NCI-H1417 (cell line): Measurements from ENCODE around the gene MARCHF10.
"Not testable (repeated sequence)": the region's sequence is repeated elsewhere in the genome, so short reads cannot be mapped to it uniquely, and the experiment has no call there.

Experiments
- DNase-seq, 3 experiments: peaks; one replicate each; lab custom pipeline; 2025; lab: John Stamatoyannopoulos, UW

Gene MARCHF10, protein sequence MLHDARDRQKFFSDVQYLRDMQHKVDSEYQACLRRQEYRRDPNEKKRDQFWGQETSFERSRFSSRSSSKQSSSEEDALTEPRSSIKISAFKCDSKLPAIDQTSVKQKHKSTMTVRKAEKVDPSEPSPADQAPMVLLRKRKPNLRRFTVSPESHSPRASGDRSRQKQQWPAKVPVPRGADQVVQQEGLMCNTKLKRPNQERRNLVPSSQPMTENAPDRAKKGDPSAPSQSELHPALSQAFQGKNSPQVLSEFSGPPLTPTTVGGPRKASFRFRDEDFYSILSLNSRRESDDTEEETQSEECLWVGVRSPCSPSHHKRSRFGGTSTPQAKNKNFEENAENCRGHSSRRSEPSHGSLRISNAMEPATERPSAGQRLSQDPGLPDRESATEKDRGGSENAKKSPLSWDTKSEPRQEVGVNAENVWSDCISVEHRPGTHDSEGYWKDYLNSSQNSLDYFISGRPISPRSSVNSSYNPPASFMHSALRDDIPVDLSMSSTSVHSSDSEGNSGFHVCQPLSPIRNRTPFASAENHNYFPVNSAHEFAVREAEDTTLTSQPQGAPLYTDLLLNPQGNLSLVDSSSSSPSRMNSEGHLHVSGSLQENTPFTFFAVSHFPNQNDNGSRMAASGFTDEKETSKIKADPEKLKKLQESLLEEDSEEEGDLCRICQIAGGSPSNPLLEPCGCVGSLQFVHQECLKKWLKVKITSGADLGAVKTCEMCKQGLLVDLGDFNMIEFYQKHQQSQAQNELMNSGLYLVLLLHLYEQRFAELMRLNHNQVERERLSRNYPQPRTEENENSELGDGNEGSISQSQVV

DNA sequence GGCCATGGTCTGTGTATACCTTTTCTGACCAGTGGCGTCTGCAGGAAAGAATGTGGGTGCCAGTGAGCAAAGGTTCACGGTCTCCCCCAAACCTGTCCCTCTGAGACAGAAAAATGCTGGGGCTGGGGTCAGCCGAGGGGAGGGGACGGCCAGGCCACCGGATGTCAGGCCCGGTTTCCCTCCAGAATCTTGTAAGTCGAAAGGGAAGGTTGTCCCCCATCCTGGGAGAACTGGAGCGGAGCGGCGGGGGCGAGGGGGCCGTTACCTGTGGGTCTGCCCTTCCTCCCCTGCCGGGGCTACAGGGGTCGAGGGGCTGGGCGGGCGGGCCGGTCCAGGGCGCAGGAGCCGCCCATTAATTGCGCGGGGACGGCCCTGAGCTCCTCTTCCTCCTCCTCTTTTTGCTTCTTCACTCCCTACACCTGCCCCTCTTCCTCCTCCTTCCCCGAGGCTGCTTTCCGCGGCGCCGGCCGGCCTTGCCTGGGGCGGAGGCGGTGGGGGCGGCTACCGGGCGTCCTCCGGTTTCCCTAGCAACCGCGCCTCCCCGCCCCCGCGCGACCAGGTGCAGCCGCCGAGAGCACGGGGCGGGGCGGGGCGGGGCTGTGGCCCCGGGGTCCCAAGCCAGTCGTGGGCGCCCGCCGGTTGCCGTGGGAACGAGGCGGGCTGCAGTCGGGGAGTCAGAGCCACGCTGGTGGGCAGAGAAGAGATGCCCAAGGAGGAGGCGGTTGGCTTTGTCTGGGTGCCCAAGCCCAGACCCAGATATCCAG is at the start of gene MARCHF10:
Gene MARCHF10, minus strand, starts transcription at position 503 of the 764 bp plus-strand sequence. CDS start 6,579 bp downstream, outside the sequence.
- peak; percentile 86 to 93 (median 93) for DNase-seq

DNA sequence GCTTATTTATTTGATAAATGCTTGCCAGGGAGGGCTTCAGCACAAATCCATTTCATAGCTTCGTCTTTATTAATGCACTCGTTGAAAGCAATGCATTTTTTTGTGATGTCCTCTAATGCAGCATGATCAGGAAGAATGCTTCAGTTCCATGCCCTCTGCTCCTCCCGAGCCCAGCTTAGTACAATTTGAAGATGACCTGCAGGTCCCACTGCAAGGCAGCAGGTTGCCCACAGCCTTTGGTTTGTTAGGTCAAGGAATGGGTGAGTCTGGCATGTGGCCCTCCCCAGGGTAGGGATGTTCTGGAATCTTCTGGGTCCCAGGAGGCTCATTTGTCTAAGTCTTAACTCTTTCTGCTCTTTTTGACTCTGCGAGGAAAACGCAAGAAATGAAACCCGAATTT is 49.4 kb upstream of the MARCHF10 start:
- DNase-seq = no peak

DNA sequence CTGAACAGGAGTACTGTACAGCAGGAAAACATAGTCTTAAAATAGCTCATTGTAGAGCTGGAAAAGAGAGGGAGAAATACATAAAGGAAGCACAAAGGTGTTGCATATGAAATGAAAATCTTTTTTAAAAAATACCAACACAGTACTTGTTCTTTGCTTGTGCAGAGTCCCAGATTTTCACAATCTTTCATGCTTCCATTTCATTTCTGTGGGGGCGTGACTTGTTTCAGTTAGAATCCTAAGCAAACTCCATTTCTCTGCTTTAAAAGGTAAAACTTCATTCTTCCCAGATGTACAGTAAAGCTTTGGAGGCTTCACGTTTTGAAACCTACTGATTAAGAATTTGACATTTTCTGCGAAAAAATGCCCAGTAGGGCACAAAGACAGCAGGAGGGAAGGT is 48.5 kb upstream of the MARCHF10 start:
- no peak for DNase-seq

DNA sequence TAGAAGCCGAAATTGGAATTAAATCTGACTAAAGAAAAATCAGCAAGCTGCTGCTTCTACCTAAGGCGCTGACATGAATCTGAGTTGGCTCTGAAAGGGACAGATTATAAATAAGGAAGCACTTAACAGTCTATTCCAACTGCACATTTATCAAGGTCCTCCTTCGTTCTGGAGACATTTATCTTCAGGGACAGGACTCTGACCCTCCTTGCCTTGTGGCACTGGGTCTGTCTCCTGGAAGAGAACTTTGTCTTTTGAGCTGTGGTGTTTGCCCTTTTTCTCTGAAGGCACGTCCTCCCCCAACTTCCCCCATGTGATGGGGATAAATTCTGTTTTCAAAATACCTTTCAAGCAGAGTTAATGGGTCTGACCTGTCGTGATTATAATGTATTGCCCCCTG is 47.0 kb upstream of the MARCHF10 start:
- DNase-seq = no peak

DNA sequence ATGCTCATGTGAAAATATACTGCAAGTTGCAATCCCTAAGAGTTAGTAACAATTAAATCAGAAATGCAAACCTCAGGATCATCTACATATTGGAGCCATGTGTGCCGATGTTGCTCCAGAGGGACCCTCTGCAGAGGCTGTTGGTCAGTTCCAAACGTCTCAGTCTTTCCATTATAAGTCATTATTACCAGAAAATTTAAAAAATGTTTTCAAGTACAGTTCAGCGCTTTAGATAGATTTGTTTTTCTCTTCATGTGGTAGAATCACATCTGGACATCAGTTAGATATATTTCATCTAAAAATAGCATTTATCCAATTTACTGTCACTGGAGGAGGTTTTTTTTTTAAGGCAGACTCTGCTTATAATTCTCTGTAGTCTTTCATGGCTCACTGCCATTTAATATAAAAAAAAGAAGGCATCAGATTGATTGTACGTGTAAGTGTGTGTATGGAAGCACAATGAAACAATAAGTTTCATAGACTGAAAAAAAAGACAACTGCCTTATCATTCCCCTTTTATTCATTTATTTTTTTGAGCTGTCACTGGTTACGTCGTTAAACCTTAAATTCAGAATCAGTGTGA is 46.1 kb upstream of the MARCHF10 start:
- no peak for DNase-seq

DNA sequence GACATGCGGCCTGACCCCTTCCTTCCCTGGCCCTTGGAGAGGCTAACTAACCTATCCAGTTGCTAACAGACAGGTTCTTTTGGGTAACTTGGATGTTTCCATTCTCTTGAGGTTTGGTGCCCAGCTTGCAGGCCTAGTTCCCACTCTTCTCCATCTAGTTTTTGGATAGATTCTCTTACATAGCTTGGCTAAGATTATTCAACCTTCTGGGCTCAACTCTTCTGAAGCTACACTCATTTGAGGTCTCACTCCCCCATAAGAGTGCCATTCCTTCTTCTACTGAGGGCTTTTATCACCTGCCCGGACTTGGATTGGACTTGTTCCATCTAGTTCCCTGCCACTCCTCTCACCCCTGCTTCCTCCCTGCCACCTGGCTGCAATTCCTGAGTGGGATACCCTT is 44.1 kb upstream of the MARCHF10 start:
- no peak for DNase-seq

DNA sequence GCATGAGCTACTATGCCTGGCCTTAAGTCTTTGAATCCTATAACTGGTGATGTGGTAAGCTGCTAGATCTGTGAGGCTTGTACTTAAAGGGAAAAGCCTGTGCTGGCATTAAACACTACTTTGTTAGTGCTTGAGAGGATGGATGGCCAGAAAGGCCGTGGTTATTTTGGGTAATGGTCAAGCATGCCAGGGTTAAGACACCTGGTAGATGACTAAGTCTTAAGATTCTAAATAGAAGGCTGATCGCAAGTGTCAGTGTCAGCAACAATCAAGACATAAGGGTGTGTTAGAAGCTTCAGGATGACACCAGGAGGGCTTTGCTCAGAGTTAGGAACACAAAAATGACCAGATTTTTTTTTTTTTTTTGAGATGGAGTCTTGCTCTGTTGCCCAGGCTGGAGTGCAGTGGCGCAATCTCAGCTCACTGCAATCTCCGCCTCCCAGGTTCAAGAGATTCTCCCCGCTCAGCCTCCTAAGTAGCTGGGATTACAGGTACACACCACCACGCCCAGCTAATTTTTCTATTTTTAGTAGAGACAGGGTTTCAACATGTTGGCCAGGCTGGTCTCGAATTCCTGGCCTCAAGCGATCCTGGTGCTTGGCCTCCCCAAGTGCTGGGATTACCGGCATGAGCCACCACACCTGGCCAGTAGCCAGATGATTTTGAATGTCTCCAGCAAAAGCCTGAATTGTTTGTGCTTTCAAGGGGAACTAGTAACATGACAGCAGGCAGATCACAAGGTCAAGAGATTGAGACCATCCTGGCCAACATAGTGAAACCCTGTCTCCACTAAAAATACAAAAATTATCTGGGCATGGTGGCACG is 41.7 kb upstream of the MARCHF10 start:
- not testable (repeated sequence) for DNase-seq

DNA sequence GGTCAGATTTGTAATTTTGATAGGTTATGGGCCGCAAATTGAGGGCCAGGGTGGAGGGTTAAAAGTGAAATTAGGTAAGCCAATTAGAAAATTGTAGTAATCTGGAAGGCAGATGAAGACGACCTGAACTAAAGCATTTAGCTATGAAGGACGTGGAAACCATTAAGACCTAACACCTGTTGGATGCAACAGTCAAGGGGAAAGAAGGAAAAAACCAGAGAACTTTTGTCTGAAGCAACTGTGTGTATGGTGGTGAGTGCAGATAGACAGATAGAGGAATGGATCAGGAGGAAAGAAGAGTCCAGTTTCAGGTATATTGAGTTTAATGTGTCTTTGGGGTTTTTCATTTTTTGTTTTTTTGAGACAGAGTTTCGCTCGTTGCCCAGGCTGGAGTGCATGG is 40.2 kb upstream of the MARCHF10 start:
- no peak for DNase-seq

DNA sequence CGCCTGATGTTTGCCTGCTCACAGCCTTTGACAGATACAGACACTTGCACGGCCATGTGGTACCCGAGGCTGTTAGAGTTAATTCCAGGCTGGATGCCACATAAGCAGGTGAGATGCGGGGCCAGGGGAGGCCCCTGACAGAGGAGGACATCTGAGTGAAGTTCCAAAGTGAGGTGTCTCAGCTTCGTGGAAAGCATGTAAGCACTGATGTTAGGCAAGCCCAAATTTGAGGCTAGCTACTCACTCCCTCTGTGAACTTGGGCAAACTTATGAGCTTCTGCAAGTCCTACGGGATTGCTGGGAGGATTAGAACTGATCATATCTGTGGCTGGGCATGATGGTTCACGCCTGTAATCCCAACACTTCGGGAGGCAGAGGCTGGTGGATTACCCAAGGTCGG is 39.3 kb upstream of the MARCHF10 start:
- no peak for DNase-seq

DNA sequence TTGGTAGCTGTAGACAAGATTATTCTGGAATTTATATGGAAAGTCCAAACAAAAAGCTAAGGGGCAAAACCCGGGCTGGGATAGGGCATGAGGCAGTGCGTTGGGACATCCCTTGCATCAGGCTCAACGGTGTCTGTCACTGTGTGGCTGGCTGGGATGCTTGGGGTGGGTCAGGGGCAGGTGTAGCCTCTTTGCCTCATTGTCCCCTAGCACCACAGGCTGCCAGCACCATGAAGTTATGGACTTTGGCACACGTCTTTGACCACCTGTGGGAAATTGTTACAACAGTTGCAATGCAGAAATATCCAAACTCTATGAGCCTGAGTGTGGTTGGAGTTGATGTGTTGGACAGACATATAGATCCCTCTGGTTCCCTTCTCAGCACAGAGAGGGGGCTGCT is 32.8 kb upstream of the MARCHF10 start:
- no peak for DNase-seq

DNA sequence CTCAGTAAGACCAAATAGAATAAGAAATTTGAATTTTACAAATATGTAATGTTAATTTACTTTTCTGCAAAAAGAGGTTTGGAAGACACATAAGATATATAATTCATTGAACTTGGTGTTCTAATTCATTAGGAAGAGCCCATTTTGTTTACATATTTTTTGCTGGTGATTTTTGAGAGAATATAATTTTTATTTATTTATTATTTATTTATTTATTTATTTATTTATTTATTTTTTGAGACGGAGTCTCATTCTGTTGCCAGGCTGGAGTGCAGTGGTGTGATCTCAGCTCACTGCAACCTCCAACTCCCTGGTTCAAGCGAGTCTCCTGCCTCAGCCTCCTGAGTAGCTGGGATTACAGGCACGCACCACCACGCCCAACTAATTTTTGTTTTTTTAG is 25.7 kb upstream of the MARCHF10 start:
- DNase-seq = not testable (repeated sequence)

DNA sequence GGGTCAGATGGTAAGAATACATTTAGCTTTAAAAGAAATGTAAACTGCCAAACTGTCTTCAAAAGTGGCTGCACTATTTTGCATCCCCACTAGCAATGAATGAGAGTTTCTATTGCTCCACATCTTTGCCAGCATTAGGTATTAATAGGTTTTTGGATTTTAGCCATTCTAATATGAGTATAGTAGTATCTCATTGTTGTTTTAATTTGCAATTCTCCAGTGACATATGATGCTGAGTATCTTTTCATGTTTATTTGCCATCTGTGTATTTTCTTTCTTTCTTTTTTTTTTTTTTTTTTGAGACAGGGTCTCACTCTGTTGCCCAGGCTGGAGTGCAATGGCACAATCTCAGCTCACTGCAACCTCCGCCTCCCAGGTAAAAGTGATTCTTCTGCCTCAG is 24.3 kb upstream of the MARCHF10 start:
- no peak for DNase-seq

DNA sequence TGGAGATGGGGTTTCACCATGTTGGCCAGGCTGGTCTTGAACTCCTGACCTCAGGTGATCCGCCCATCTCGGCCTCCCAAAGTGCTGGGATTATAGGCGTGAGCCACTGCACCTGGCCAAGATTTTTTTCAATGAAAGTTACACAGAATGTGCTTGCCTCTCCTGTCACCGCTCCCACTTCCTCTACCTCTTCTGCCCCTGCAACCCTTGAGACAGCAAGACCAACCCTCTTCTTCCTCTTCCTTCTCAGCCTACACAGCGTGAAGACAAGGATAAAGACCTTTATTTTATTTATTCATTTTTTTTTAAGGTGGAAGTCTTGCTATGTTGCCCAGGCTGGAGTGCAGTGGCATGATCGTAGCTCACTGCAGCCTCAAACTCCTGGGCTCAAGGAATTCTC is 23.0 kb upstream of the MARCHF10 start:
- DNase-seq = not testable (repeated sequence)

DNA sequence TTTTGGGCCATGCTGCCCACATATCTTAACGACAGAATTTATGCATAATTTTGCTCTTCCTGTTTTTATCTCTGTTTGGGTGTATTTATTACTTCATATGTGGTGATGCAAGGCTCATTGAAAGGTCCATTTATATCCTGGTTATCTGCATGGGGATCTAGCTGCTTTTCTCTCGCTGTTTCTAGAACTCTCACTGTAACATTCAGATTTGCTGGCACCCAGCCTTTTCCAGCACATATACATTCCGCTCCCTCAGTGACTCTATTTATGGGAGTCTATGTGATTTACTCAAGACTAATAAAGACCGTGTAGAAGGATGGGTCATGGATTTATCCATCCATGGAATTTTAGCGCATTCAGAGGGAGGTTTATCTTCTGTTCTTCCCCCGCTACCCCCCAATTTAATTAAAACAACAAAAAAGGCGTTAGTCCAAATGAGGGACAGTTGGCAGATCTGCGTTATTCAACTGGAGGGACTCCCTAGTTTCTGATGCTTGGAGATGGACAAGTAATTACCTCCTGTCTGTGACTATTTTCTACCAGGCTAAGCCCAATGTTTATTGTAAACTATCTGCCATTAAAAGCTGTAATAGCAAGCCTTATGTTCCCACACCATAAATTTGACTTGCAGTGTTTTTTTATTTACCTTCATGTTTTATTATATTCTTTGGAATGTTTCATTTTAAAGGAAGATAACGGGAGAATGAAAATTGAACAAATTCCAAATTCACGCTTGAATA is 19.8 kb upstream of the MARCHF10 start:
- peak in 1 of 3 experiments; percentile 17 for DNase-seq

DNA sequence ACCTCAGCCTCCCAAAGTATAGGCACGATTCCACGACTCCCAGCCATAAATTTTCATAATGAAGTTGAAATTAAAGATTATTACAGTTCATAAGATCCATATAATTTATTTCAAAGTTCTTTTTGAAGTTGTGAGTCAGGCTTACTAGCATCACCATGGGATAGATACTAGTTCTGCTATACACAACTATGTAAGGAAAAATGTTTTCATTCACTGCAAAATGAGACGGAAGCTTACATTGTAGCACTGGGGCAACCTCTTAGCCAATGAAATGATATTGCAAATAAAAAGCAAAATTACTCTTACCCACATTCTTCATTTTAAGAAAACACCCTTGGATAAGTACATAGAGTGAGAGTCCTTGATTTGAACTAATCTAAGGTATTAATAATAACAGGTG is 18.8 kb upstream of the MARCHF10 start:
- no peak for DNase-seq

DNA sequence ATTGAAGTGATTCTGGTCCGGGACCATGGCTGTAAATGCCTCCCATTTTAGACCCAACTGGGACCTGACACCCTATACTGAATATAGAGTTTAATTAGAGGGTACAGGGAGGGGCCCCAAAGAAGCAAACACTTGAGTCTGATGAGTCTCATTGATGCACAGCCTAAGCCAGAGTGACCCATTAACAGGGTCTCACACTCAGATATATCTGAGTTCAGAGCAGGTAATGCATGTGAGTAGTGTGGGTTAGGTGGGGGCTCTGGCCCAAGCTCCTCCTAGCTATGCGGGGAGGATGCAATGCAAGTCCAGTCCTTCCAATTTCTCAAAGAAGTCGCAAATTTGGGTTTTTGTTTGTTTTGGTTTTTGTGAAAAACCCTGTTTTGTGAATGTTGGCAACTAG is 17.1 kb upstream of the MARCHF10 start:
- DNase-seq = no peak

DNA sequence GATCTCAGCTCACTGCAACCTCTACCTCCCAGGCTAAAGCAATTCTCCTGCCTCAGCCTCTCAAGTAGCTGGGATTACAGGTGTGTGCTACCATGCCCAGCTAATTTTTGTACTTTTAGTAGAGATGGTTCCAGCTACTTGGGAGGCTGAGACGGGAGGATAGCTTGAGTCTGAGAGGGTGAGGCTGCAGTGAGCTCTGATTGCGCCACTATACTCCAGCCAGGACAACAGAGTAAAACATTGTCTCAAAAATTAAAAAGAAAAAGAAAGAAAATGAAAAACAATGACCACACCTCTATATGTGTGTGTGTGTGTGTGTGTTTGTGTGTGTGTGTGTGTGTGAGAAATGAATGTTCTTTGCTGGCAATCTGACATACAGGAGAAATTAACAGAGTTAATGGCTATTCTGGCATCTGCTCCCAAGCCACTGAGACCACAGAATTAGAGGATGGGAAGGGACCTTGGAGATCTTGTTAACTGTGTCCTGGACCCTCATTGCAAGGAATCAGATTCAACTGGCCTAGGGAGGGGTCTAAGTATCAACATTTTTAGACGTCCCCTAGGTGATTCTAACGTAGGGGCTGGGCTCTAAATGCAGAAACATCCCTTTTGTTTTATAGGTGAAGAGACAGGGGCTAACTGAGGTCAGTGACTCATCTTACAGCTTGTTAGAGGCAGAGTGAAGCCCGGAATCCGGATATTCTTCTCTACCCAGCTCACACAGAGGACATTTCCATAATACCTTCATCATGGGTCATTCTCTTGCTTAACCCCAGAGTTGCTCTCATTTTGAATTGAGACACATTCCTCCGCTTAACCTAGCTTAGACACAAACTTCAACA is 16.4 kb upstream of the MARCHF10 start:
- no peak for DNase-seq

DNA sequence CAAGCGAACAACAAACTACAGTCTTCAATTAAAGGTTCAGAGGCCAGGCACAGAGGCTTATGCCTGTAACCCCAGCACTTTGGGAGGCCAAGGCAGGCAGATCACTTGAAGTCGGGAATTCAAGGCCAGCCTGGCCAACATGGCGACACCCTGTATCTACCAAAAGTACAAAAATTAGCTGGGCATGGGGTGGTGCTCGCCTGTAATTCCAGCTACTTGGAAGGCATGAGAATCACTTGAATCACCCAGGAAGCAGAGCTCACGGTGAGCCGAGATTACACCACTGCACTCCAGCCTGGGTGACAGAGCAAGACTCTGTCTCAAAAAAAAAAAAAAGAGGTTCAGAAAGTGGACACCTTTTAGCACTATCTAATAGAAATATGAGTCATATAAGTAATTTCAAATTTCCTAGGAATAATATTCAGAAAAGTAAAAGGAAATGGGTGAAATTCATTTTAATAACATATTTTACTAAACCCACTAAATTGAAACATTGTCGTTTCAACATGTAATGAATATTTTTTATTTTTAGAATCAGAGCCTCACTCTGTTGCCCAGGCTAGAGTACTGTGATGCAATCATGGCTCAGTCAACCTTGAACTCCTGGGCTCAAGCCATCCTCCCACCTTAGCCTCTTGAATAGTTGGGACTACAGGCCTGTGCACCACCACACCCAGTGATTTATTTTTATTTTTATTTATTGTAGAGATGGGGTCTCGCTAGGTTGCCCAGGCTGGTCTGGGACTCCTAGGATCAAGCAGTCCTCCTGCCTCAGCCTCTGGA is 15.2 kb upstream of the MARCHF10 start:
- no peak for DNase-seq
